Jurkat, Clone E6-1 (cell line): ENCODE measurements around the gene TRPM5.

Source experiments
- DNase-seq: peaks from one replicate; pipeline ENCODE4 v3.0.0-alpha.2; 2011; ENCODE audit warnings: low read depth, low spot score
- H3K4me3 ChIP-seq: 2 replicates; pipeline ENCODE4 v1.5.1; 2011; ENCODE audit warnings: mild to moderate bottlenecking, low read length, control low read depth, moderate library complexity

The TRPM5 gene

GRCh38 chr11:2426826-2427521, 17.3 kb downstream of the TRPM5 start:
- H3K4me3 ChIP-seq, result no peak overlapping the region
- no peak for DNase-seq

DNA sequence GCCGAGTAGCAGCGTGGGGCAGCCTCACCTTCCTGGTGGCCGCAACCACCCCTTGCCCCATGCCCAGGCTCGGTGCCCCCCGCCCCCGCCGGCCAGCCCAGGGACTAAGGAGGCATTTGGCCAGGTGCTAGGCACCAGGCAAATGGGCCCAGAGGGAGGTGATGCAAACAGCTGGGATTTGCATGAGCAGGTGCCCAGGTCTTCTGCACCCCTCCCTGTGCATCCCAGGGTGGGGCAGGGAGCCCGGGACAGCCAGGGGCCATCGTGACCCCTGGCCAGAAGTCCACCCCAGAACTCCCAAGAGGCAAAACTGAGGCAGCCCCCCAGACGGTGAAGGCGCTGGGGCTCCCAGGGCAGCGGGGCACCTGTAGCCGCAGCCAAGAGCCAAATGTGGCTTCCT, 18.1 kb downstream of the TRPM5 start:
- no peak overlapping the region for H3K4me3 ChIP-seq
- DNase-seq, result no peak

GRCh38 chr11:2425506-2425905, 18.8 kb downstream of the TRPM5 start:
- no peak overlapping the region for H3K4me3 ChIP-seq
- no peak for DNase-seq

- H3K4me3 ChIP-seq, result no peak overlapping the region
- no peak for DNase-seq
Measured at GRCh38 chr11:2424811-2425495, 19.4 kb downstream of the TRPM5 start.

GRCh38 chr11:2423157-2424025, 20.9 kb downstream of the TRPM5 start:
- no peak overlapping the region for H3K4me3 ChIP-seq
- no peak for DNase-seq

GRCh38 chr11:2422461-2423156, 21.7 kb downstream of the TRPM5 start:
- no peak for DNase-seq
- H3K4me3 ChIP-seq, result no peak overlapping the region

DNA sequence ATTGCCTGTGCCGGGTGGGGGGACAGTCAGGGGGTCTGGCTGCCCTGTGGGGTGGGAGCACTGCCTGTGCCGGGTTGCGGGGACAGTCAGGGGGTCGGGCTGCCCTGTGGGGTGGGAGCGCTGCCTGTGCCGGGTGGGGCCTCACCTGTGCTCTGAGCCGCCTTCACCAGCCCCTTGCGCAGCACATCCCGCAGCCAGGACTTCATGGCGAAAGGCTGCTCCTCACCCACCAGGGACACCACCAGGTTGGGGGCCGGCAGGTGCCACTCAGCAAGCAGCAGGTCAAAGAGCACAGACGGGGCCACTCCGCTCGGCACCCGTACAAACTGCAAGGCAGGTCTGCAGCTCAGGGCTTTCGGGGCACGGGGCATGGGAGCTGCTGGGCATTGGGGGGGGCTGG, 22.3 kb downstream of the TRPM5 start:
- DNase-seq, result no peak
- H3K4me3 ChIP-seq, result no peak overlapping the region

GRCh38 chr11:2421226-2421994, 22.9 kb downstream of the TRPM5 start:
- no peak for DNase-seq
- H3K4me3 ChIP-seq, result no peak overlapping the region

- peak; percentile 39 for DNase-seq
Measured at GRCh38 chr11:2420502-2421225, 23.6 kb downstream of the TRPM5 start.

DNA sequence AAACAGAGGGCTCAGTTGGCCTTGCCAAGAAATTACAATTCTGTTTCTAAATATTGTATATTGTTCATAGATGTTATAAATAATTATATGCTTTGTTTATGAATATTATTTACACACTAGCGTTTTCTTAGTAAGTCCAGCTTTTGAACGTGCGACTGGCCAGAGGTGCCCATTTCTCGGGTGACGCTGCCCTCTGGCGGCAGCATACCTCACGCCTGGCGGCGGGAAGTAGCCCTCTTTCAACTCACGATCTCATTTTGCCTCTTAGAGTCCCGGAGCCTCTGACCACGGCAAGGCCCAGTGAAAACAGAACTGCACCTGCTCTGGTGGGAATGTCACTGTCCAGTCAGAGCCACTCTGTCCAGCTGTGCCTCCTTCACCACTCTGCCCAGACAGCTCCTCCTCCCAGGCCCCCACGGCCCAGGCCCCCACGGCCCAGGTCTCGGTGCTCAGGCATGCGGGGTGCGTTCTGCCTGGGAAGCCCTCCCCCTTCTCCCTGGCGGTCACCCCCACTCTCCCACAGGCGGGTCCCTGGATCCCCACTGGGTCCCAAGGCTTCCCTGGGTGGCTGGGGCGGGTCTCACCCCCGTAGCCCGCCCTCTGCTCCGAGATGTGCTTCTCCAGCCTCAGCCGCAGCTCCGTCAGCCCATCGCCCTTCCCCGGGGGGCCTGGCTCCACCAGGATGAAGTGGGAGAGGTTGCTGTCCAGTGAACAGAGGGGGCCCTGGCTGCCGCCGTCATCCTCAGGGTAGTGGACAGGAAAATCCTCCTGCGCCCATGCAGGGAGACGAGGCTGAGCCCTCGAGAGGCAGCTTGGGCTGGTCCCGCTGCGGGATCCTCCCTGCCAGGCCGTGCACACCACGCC, 24.4 kb downstream of the TRPM5 start:
- DNase-seq, result peak; percentile 45
- no peak overlapping the region for H3K4me3 ChIP-seq

More at GRCh38 chr11:2420502-2421225, 23.6 kb downstream of the TRPM5 start:
- no peak overlapping the region for H3K4me3 ChIP-seq

DNA sequence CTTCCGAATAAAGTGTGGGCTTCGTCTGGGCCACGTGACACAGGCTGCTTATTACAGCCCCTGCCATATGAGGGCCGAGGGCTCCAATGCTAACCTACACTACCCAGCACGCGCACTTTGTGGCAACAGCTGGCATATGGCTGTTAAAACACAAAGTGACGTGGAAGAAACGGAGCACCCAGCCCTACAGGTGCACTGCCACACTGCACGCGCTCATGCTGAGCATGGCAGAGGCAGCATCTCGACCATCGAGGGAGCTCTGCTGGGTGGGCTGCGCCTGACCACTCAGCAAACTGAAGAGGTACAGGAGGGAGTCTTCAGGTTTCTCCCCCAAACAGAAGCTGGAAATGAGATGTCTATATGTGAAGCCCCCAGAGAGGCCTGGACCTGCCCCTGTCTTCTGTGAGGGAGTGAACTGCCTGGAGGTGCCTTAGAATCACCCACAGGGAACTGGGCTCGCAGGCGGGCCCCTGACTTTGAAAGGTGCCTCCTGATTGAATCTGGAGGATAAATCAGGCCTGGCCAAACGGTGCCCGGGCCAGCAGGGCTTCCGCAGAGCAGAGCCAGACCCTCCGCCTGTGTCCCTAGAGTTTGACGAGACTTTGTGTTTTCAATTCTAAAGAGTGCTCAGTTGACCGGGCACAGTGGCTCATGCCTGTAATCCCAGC, 25.5 kb downstream of the TRPM5 start:
- DNase-seq, result peak; percentile 45

GRCh38 chr11:2417856-2418692, 26.2 kb downstream of the TRPM5 start:
- DNase-seq, result no peak
- no peak overlapping the region for H3K4me3 ChIP-seq

More for the DNA sequence above, 25.5 kb downstream of the TRPM5 start:
- no peak overlapping the region for H3K4me3 ChIP-seq

GRCh38 chr11:2416765-2417164, 27.5 kb downstream of the TRPM5 start:
- DNase-seq, result no peak
- H3K4me3 ChIP-seq, result no peak overlapping the region

GRCh38 chr11:2415601-2416380, 28.5 kb downstream of the TRPM5 start:
- no peak for DNase-seq
- H3K4me3 ChIP-seq, result no peak overlapping the region

GRCh38 chr11:2415171-2415570, 29.1 kb downstream of the TRPM5 start:
- no peak overlapping the region for H3K4me3 ChIP-seq
- no peak for DNase-seq
